PC-3 (cell line): Measurements from ENCODE around the gene NFIX.

Experiments used
- CTCF ChIP-seq: fragments of 300-600 bp; sonication (generic); conservative IDR thresholded peaks from 2 replicates; pipeline ENCODE4 v1.5.1; 2017; ENCODE audit warnings: antibody characterized with exemption, low read depth, mild to moderate bottlenecking, low read length
- EZH2 ChIP-seq: fragments of 300-600 bp; sonication (generic); IDR thresholded peaks from one replicate; pipeline ENCODE4 v1.6.1; 2017; ENCODE audit warnings: antibody characterized with exemption, mild to moderate bottlenecking, low read length; ENCODE audit not compliant: unreplicated experiment
- EZH2phosphoT487 ChIP-seq: fragments of 300-600 bp; sonication (generic); IDR thresholded peaks from 2 replicates; pipeline ENCODE4 v1.6.1; 2018; ENCODE audit warnings: mild to moderate bottlenecking, antibody characterized with exemption, low read length, borderline replicate concordance

- TF ChIP-seq CTCF, result 0 out of 2 replicates have a peak, but pooled peaks have one; percentile 29
- TF ChIP-seq EZH2, result no peak
- no peak for TF ChIP-seq EZH2phosphoT487
These were observed 1.3 kb downstream of the NFIX start for GRCh38 chr19:12996406-12997094.
